Tongue (tissue), 2 donors: Measurements from ENCODE around the gene FRMPD3. TPM values are rescaled to one million over a fixed set of nuclear protein-coding genes. Genes with fewer than 3 reads are reported as not detected.
"Not testable (repeated sequence)": the region's sequence is repeated elsewhere in the genome, so short reads cannot be mapped to it uniquely, and the experiment has no call there.

Experiments used
- DNase-seq: peaks from one replicate; pipeline ENCODE4 v3.0.0-alpha.2; 2015
- total RNA-seq: library from RNA; depleted of rRNA; stranded (reverse); fragments of >200 nt; gene quantifications from one replicate; pipeline ENCODE4 v1.2.3, GENCODE V29; 2014

FRMPD3 gene
- total RNA-seq: 0.41 TPM

GRCh38 chrX:107448998-107449835, at the start of gene FRMPD3:
TSS of gene FRMPD3 (plus strand) at chrX:107449652. CDS start at chrX:107526589, 76,937 bp downstream.
- peak; percentile 24 for DNase-seq

GRCh38 chrX:107420571-107420970, 28.9 kb upstream of the FRMPD3 start:
- no peak for DNase-seq

- no peak for DNase-seq
Observed at GRCh38 chrX:107421337-107421861, 28.1 kb upstream of the FRMPD3 start.

GRCh38 chrX:107429090-107429489, 20.4 kb upstream of the FRMPD3 start:
- no peak for DNase-seq

GRCh38 chrX:107440187-107440586, 9.3 kb upstream of the FRMPD3 start:
- DNase-seq: no peak

GRCh38 chrX:107440692-107441091, 8.8 kb upstream of the FRMPD3 start:
- no peak for DNase-seq

GRCh38 chrX:107442914-107443527, 6.4 kb upstream of the FRMPD3 start:
- peak; percentile 4 for DNase-seq

- DNase-seq: no peak
Observed at GRCh38 chrX:107445146-107445545, 4.3 kb upstream of the FRMPD3 start.

- no peak for DNase-seq
Observed at GRCh38 chrX:107445631-107446030, 3.8 kb upstream of the FRMPD3 start.

- DNase-seq: no peak
Observed at GRCh38 chrX:107447642-107448041, 1.8 kb upstream of the FRMPD3 start.

- no peak for DNase-seq
Observed at GRCh38 chrX:107448625-107448997, 841 bp upstream of the FRMPD3 start.

- peak; percentile 47 for DNase-seq
Observed at GRCh38 chrX:107450823-107451509, 1.5 kb downstream of the FRMPD3 start.

GRCh38 chrX:107451731-107452130, 2.3 kb downstream of the FRMPD3 start:
- DNase-seq: peak; percentile 25

GRCh38 chrX:107452581-107452980, 3.1 kb downstream of the FRMPD3 start:
- no peak for DNase-seq

- no peak for DNase-seq
Observed at GRCh38 chrX:107454302-107454701, 4.8 kb downstream of the FRMPD3 start.

- DNase-seq: no peak
Observed at GRCh38 chrX:107457289-107457688, 7.8 kb downstream of the FRMPD3 start.

- no peak for DNase-seq
Observed at GRCh38 chrX:107465932-107466620, 16.6 kb downstream of the FRMPD3 start.

GRCh38 chrX:107467271-107467670, 17.8 kb downstream of the FRMPD3 start:
- no peak for DNase-seq

GRCh38 chrX:107470198-107470597, 20.7 kb downstream of the FRMPD3 start:
- DNase-seq: no peak

GRCh38 chrX:107470971-107471370, 21.5 kb downstream of the FRMPD3 start:
- no peak for DNase-seq

- not testable (repeated sequence) for DNase-seq
Observed at GRCh38 chrX:107471420-107471819, 22.0 kb downstream of the FRMPD3 start.

- no peak for DNase-seq
Observed at GRCh38 chrX:107477406-107477805, 28.0 kb downstream of the FRMPD3 start.
